Coronary artery (tissue), 2 donors: ENCODE results near the gene ITGA2.

Experiments
- DNase-seq: peaks from one replicate; pipeline ENCODE4 v3.0.0-alpha.2; 2017; ENCODE audit warnings: low spot score
- H3K27ac ChIP-seq, 2 donors: fragments of 200-600 bp; sonication (generic); one replicate each; pipeline ENCODE4 v1.5.1; 2016 to 2019
- H3K4me3 ChIP-seq: fragments of 200-600 bp; sonication (generic); 2 replicates; pipeline ENCODE4 v1.5.1; 2016; ENCODE audit warnings: mild to moderate bottlenecking, moderate library complexity
- TF ChIP-seq, protein P1 (sequence below): fragments of 200-600 bp; sonication (generic); IDR thresholded peaks from one replicate; pipeline ENCODE4 v1.5.1; 2019; ENCODE audit warnings: antibody characterized with exemption

The ITGA2 gene

DNA sequence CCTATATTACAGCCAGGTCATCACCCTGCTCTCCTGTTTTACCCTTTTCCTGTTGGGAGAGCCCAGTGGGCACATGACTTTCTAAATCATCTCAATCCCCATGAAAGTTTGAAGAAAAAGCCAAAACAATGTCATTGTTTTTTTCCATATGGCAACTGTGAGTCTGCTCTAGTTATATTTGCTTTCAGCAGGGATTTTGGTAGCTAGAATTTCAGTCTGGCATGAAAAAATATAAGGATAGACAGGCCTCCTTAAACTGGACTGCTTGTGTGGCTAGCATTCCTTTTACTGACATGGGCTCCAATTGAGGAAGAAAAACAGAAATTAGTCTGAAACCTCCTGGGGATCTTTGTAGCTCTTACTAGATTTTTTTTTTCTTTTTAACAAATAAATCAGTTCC is 94.8 kb downstream of the ITGA2 start:
- TF ChIP-seq, protein P1, sequence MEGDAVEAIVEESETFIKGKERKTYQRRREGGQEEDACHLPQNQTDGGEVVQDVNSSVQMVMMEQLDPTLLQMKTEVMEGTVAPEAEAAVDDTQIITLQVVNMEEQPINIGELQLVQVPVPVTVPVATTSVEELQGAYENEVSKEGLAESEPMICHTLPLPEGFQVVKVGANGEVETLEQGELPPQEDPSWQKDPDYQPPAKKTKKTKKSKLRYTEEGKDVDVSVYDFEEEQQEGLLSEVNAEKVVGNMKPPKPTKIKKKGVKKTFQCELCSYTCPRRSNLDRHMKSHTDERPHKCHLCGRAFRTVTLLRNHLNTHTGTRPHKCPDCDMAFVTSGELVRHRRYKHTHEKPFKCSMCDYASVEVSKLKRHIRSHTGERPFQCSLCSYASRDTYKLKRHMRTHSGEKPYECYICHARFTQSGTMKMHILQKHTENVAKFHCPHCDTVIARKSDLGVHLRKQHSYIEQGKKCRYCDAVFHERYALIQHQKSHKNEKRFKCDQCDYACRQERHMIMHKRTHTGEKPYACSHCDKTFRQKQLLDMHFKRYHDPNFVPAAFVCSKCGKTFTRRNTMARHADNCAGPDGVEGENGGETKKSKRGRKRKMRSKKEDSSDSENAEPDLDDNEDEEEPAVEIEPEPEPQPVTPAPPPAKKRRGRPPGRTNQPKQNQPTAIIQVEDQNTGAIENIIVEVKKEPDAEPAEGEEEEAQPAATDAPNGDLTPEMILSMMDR: no peak
- H3K4me3 ChIP-seq: no peak overlapping the region
- no peak overlapping the region for H3K27ac ChIP-seq
- DNase-seq: no peak

DNA sequence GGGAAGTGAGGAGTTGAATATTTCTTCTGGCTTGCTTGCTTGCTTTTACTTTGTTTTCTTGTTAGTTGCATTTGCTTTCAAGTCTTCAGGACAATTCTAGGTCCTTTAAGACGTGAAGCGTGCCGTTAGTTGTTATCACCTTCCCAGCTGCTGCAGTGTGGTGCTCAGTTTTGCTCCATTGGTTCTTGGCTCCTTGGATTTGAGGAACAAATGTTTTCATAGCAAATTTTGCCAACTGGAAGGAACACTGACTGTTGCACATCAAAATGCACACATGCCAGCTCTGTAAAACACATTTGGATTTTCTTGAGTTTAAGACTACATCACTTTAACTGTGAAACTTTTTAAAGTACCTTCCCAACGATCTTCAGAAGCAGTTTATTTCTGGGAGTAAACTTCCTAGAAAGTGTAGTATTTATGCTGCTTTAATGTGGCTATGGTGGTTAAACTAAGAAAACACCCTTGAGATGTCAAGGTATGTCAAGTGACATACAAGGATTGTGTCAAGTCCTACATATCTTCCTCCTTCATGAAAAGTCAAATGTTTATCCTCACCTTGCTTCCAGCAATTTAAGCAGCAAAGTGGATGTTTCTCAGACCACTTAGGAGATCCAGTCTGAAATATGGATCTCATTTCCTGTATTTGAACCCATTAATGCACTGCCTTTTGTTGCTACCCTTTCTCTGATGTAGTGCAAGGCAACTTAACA is 95.5 kb downstream of the ITGA2 start:
- no peak overlapping the region for H3K4me3 ChIP-seq
- H3K27ac ChIP-seq: no peak overlapping the region
- no peak for DNase-seq
- TF ChIP-seq, protein P1: no peak

DNA sequence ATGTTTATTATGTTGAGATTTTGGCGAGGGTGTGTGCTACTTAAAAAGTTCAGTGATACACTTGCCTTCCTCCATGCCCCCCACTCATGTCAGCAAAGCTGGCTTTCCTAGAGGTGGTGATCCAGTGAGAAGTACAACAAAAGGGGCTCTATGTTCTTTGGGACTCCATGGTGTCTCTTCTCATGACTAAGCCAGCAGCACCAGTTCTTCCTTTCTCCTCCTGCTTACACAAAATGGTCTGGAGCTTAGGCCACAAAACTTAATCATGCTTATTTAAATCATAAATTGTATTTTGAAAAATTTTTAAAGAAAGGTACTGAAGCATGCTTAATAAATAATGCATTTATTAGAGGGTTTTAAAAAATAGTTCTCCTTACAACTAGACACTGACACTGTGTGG is 98.0 kb downstream of the ITGA2 start:
- Histone ChIP-seq H3K27ac (no peak overlapping the region), H3K4me3 (no peak overlapping the region)
- TF ChIP-seq, protein P1: no peak
- DNase-seq: no peak

DNA sequence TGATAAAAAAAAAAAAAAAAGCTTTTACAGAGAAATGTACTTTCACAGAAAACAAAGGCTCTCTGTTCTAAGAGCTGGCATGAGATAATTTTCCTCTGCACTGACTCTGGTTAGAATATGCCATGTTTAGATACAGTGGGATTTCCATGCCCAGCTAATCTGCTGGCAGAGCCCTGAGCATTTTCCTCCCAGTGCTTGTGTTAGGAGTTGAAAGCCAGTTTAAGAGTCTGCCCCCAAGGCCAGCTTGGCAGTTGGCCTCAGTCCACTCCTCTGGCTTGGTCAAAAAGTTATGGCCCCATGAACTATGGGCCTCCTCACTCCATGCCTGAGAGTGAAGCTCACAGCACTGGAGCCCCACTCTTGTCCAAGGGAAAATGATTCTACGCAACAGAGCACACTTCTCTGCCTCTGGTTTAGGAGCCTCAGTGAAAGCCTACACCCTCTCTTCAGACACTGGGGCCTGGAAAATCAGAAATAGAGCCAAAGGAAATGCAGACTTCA is 98.5 kb downstream of the ITGA2 start:
- DNase-seq: no peak
- Histone ChIP-seq H3K4me3 (no peak overlapping the region), H3K27ac (no peak overlapping the region)
- TF ChIP-seq, protein P1: no peak

DNA sequence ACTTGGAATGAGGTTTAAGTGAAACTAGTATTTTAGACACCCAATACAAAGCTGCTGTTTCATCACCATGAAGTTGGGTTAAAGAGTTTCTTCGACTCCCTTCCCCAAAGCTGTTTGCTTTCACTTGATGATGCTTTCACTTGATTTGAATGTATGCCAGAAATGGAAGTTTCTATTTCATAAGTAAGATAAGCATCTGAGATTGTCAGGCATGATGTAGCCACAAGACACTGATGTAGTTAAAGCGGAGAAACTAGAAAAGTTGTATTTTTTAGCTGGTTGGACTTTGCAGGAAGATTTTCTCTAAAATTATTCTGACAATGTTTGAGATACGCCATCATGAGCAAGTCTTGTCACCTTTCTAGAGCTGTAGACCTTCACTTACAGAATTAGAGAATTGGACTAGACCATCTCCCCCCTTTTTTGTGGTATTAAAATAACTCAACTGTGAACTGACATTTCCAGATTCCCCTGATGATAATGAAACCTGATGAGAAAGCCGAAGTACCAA is 100.4 kb downstream of the ITGA2 start:
- no peak overlapping the region for H3K4me3 ChIP-seq
- DNase-seq: no peak
- TF ChIP-seq, protein P1: no peak
- H3K27ac ChIP-seq: no peak overlapping the region

DNA sequence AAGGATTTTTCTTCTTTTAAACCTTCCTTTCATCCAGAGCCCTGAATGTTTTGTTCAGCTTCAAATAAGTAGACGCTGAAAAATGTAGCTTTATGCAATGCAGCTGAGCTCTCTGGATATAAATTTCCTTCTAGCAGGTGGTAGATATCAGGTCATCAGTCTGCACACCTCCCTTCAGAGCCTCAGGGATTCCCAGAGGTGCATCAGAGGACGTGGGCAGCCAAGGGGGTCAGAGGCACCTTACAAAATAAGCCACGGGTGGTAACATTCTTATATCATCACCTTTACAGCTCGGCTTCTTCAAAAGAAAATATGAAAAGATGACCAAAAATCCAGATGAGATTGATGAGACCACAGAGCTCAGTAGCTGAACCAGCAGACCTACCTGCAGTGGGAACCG is 101.1 kb downstream of the ITGA2 start:
- Histone ChIP-seq H3K27ac (no peak overlapping the region), H3K4me3 (no peak overlapping the region)
- TF ChIP-seq, protein P1: no peak
- no peak for DNase-seq

DNA sequence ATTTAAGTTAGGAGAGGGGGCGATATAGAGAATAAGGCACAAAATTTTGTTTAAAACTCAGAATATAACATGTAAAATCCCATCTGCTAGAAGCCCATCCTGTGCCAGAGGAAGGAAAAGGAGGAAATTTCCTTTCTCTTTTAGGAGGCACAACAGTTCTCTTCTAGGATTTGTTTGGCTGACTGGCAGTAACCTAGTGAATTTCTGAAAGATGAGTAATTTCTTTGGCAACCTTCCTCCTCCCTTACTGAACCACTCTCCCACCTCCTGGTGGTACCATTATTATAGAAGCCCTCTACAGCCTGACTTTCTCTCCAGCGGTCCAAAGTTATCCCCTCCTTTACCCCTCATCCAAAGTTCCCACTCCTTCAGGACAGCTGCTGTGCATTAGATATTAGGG is 102.1 kb downstream of the ITGA2 start:
- Histone ChIP-seq H3K27ac (no peak overlapping the region), H3K4me3 (no peak overlapping the region)
- TF ChIP-seq, protein P1: no peak
- no peak for DNase-seq
